Measurements from ENCODE around the gene KIAA0825. TPM values are rescaled to one million over a fixed set of nuclear protein-coding genes. Genes with fewer than 3 reads are reported as not detected.

Gene KIAA0825
- total and polyA plus RNA-seq, 2 of the 8 experiments (the other 6 are each of a cell fraction or from before 2014, with no cell fraction given) = 0.60 to 1.0 TPM

- peaks cover 30 to 46% of the 10 kb centered on the region in 2 experiments for H3K9me3 ChIP-seq (ENCODE audit: insufficient read depth in 2 of 2, low read depth in 1 of 2, low read length in 1 of 2)
- CTCF ChIA-PET (ENCODE audit: partially characterized antibody) = interaction anchor here (1.2 to 1.9 kb wide), 2 partner anchors 14 to 75 kb away, joined by 3 to 13 read pairs; no protein-coding TSS in a partner anchor
These were observed 80.1 kb downstream of the KIAA0825 start for GRCh38 chr5:94538260-94538659.

More at GRCh38 chr5:94538260-94538659, 80.1 kb downstream of the KIAA0825 start:
- H3K9ac ChIP-seq (replicated peaks in 1 of 4; ENCODE audit: extremely low read depth in 1 of 4, low read depth in 3 of 4, low read length in 3 of 4) = no peak overlapping the region
- no peak overlapping the region for H2BK12ac ChIP-seq (ENCODE audit: low read depth, low read length)
- H3K79me2 ChIP-seq (ENCODE audit: control insufficient read depth in 1 of 2, insufficient read depth in 2 of 2, low read length in 2 of 2) = no peaks in the 10 kb centered on the region
- H4K20me1 ChIP-seq (replicated peaks in 1 of 2; ENCODE audit: control insufficient read depth in 1 of 2, insufficient read depth in 2 of 2, low read length in 2 of 2) = no peaks in the 10 kb centered on the region
- FAIRE-seq = no peak
- no peak overlapping the region for H4K5ac ChIP-seq (ENCODE audit: insufficient read length, low read depth, low read length)
- no peak overlapping the region for H2BK120ac ChIP-seq (replicated peaks; ENCODE audit: low read depth, low read length)
- no peaks in the 10 kb centered on the region for H3K79me1 ChIP-seq (ENCODE audit: low read depth, low read length)
- no peak overlapping the region for H2AK5ac ChIP-seq (ENCODE audit: low read depth, low read length)
- H3K23ac ChIP-seq (ENCODE audit: insufficient read length) = no peak overlapping the region
- H4K91ac ChIP-seq (replicated peaks; ENCODE audit: insufficient read length, low read length) = no peak overlapping the region
- TF ChIP-seq KDM5A (IDR thresholded peaks at IDR 0.05; ENCODE audit: low read length) = no peak
- no peak for TF ChIP-seq MAX (IDR thresholded peaks at IDR 0.05)
- no peak for TF ChIP-seq SP1 (IDR thresholded peaks at IDR 0.05; ENCODE audit: low read depth, low read length)
- TF ChIP-seq JUND (IDR thresholded peaks at IDR 0.05; ENCODE audit: low read length) = no peak
- TF ChIP-seq SIX5 (IDR thresholded peaks at IDR 0.05; ENCODE audit: low read depth, low read length) = no peak
- no peak for TF ChIP-seq CTBP2 (IDR thresholded peaks at IDR 0.05; ENCODE audit: borderline replicate concordance, insufficient read depth, insufficient read length, low read length)
- no peak for TF ChIP-seq TAF7 (optimal IDR thresholded peaks at IDR 0.05; ENCODE audit: borderline replicate concordance, low read depth, low read length)
- no peak for TF ChIP-seq TEAD4 (IDR thresholded peaks at IDR 0.05; ENCODE audit: low read depth, low read length)
- no peak for TF ChIP-seq TBP (IDR thresholded peaks at IDR 0.05; ENCODE audit: low read depth, low read length)
- TF ChIP-seq ZNF274 (IDR thresholded peaks at IDR 0.05; ENCODE audit: borderline replicate concordance, extremely low read depth, low read length) = no peak
- TF ChIP-seq BCL11A (IDR thresholded peaks at IDR 0.05; ENCODE audit: low read depth in 2 of 2, low read length in 2 of 2) = no peak
- TF ChIP-seq TAF1 (IDR thresholded peaks at IDR 0.05; ENCODE audit: low read depth, low read length) = no peak
- no peak for TF ChIP-seq JUN (IDR thresholded peaks at IDR 0.05; ENCODE audit: low read depth, low read length)
- TF ChIP-seq BACH1 (IDR thresholded peaks at IDR 0.05; ENCODE audit: low read length) = no peak
- no peak for TF ChIP-seq MAFK (IDR thresholded peaks at IDR 0.05; ENCODE audit: low read depth, low read length)
- no peak for TF ChIP-seq BRCA1 (IDR thresholded peaks at IDR 0.05; ENCODE audit: low read depth, low read length)
- no peak overlapping the region for H2BK5ac ChIP-seq (ENCODE audit: low read depth, low read length)
- no peak overlapping the region for H3K18ac ChIP-seq (ENCODE audit: extremely low read depth, low read length)
- no peaks in the 10 kb centered on the region for H3K23me2 ChIP-seq (ENCODE audit: low read depth, low read length)
- POLR2A ChIA-PET (ENCODE audit: partially characterized antibody) = interaction anchor here (0.5 kb wide), 1 partner anchor 9 kb away, joined by 3 read pairs; no protein-coding TSS in a partner anchor
- no peak for DNase-seq (ENCODE audit: low read depth in 1 of 2, low spot score in 2 of 2)
- H3K36me3 ChIP-seq (ENCODE audit: control insufficient read depth in 2 of 4, insufficient read depth in 4 of 4, low read length in 3 of 4) = no peaks in the 10 kb centered on the region
- H3K56ac ChIP-seq (replicated peaks; ENCODE audit: insufficient read length, low read depth, low read length) = no peak overlapping the region
- H2AFZ ChIP-seq (ENCODE audit: low read length) = no peak overlapping the region
- H3K14ac ChIP-seq (ENCODE audit: insufficient read length) = no peak overlapping the region
- H2BK15ac ChIP-seq (ENCODE audit: low read length) = no peak overlapping the region
- H3K4ac ChIP-seq (replicated peaks; ENCODE audit: insufficient read length, low read depth, low read length) = no peak overlapping the region
- no peak overlapping the region for H4K8ac ChIP-seq (ENCODE audit: extremely low read depth, insufficient read depth, low read length)
- H2BK20ac ChIP-seq (ENCODE audit: low read length) = no peak overlapping the region
- 81% methylated on average over 3 of the region's 3 CpGs; no CpG with 5 or more reads in 1 of the 2 experiments for WGBS, 2 experiments (ENCODE audit: extremely low coverage in 1 of 2, insufficient coverage in 1 of 2, insufficient read length in 1 of 2, insufficient replicate concordance in 2 of 2, low coverage in 1 of 2, low lambda C conversion rate in 2 of 2, missing lambda C conversion rate in 1 of 2)
- H3K4me1 ChIP-seq (replicated peaks in 1 of 4; ENCODE audit: control insufficient read depth in 3 of 4, insufficient read depth in 4 of 4, low read length in 3 of 4) = no peaks in the 10 kb centered on the region
- no peak overlapping the region for H3K27ac ChIP-seq (ENCODE audit: low read depth, low read length)
- H3K4me2 ChIP-seq (ENCODE audit: insufficient read depth in 1 of 2, low read depth in 2 of 2, low read length in 2 of 2) = no peak overlapping the region
- no peaks in the 10 kb centered on the region for H3K27me3 ChIP-seq (replicated peaks in 1 of 4; ENCODE audit: control insufficient read depth in 3 of 4, extremely low read depth in 1 of 4, insufficient read depth in 3 of 4, low read length in 3 of 4)
- no peak overlapping the region for H3K4me3 ChIP-seq (ENCODE audit: extremely low read depth in 1 of 4, insufficient read depth in 2 of 4, low read depth in 3 of 4, low read length in 4 of 4)
